H9 (cell line): Measurements from ENCODE around the gene ST8SIA6. TPM values are rescaled to one million over a fixed set of nuclear protein-coding genes. Genes with fewer than 3 reads are reported as not detected.

Experiments used
- DNase-seq: peaks from one replicate; pipeline ENCODE4 v3.0.0-alpha.2; 2017
- H2AFZ ChIP-seq: one replicate; pipeline ENCODE4 v1.6.1; 2013; ENCODE audit warnings: mild to moderate bottlenecking, low read length, control low read depth, moderate library complexity
- H2AK5ac ChIP-seq: 2 replicates; pipeline ENCODE4 v1.6.1; 2013; ENCODE audit warnings: low read length, control low read depth, mixed read lengths; ENCODE audit not compliant: insufficient read length
- H2BK120ac ChIP-seq: one replicate; pipeline ENCODE4 v1.6.1; 2013; ENCODE audit warnings: low read depth, mild to moderate bottlenecking, low read length, control low read depth, inconsistent platforms; ENCODE audit not compliant: poor library complexity, severe bottlenecking
- H2BK12ac ChIP-seq: 2 replicates; pipeline ENCODE4 v1.6.1; 2013; ENCODE audit warnings: low read length, control low read depth, mixed read lengths, low read depth; ENCODE audit not compliant: insufficient read length
- H2BK15ac ChIP-seq: 2 replicates; pipeline ENCODE4 v1.6.1; 2013; ENCODE audit warnings: low read depth, low read length, control low read depth
- H2BK20ac ChIP-seq: one replicate; pipeline ENCODE4 v1.6.1; 2013; ENCODE audit warnings: low read depth, mild to moderate bottlenecking, low read length, control low read depth, inconsistent platforms; ENCODE audit not compliant: poor library complexity, severe bottlenecking
- H2BK5ac ChIP-seq: 2 replicates; pipeline ENCODE4 v1.6.1; 2013; ENCODE audit warnings: low read length, control low read depth, mixed read lengths; ENCODE audit not compliant: insufficient read length
- H3K14ac ChIP-seq: 2 replicates; pipeline ENCODE4 v1.6.1; 2013; ENCODE audit warnings: low read length, control low read depth; ENCODE audit not compliant: insufficient read depth
- H3K18ac ChIP-seq: 2 replicates; pipeline ENCODE4 v1.6.1; 2013; ENCODE audit warnings: low read depth, mild to moderate bottlenecking, mixed read lengths, low read length, control low read depth; ENCODE audit not compliant: insufficient read length
- H3K23ac ChIP-seq: 2 replicates; pipeline ENCODE4 v1.6.1; 2013; ENCODE audit warnings: low read length, control low read depth, mixed read lengths, low read depth; ENCODE audit not compliant: insufficient read length
- H3K23me2 ChIP-seq: 2 replicates; pipeline ENCODE4 v1.6.1; 2013; ENCODE audit warnings: low read depth, mild to moderate bottlenecking, mixed read lengths, low read length, control low read depth; ENCODE audit not compliant: insufficient read length, poor library complexity, severe bottlenecking
- H3K27ac ChIP-seq: 2 replicates; pipeline ENCODE4 v1.5.1; 2013; ENCODE audit warnings: low read length, control low read depth, mixed read lengths, low read depth; ENCODE audit not compliant: insufficient read length
- H3K27me3 ChIP-seq: 2 replicates; pipeline ENCODE4 v1.6.1; 2013; ENCODE audit warnings: low read length, control low read depth, inconsistent platforms; ENCODE audit not compliant: insufficient read depth
- H3K4ac ChIP-seq: 2 replicates; pipeline ENCODE4 v1.6.1; 2013; ENCODE audit warnings: low read depth, mild to moderate bottlenecking, control low read depth, inconsistent platforms, low read length, moderate library complexity
- H3K4me1 ChIP-seq: 2 replicates; pipeline ENCODE4 v1.6.1; 2013; ENCODE audit warnings: low read length, control low read depth, inconsistent platforms; ENCODE audit not compliant: insufficient read depth
- H3K4me2 ChIP-seq: 2 replicates; pipeline ENCODE4 v1.6.1; 2013; ENCODE audit warnings: low read length, control low read depth, mixed read lengths; ENCODE audit not compliant: insufficient read length, insufficient read depth
- H3K56ac ChIP-seq: 2 replicates; pipeline ENCODE4 v1.6.1; 2013; ENCODE audit warnings: low read depth, mild to moderate bottlenecking, mixed read lengths, low read length, control low read depth; ENCODE audit not compliant: insufficient read length
- H3K79me1 ChIP-seq: 2 replicates; pipeline ENCODE4 v1.6.1; 2013; ENCODE audit warnings: low read depth, mild to moderate bottlenecking, moderate library complexity, low read length, control low read depth, inconsistent platforms; ENCODE audit not compliant: insufficient read depth, poor library complexity, severe bottlenecking
- H3K79me2 ChIP-seq: 2 replicates; pipeline ENCODE4 v1.6.1; 2013; ENCODE audit warnings: low read length, control low read depth, inconsistent platforms; ENCODE audit not compliant: insufficient read depth
- H3K9ac ChIP-seq: 2 replicates; pipeline ENCODE4 v1.6.1; 2013; ENCODE audit warnings: low read length, control low read depth, mixed read lengths; ENCODE audit not compliant: insufficient read length; ENCODE audit errors: extremely low read depth
- H3K9me3 ChIP-seq: one replicate; pipeline ENCODE4 v1.6.1; 2013; ENCODE audit warnings: low read depth, low read length, inconsistent platforms; ENCODE audit not compliant: control insufficient read depth
- H3T11ph ChIP-seq: one replicate; pipeline ENCODE4 v1.6.1; 2013; ENCODE audit warnings: mild to moderate bottlenecking, low read length, control low read depth, inconsistent platforms
- H4K20me1 ChIP-seq: one replicate; pipeline ENCODE4 v1.6.1; 2013; ENCODE audit not compliant: control insufficient read depth, insufficient read length, insufficient read depth
- H4K5ac ChIP-seq: 2 replicates; pipeline ENCODE4 v1.6.1; 2013; ENCODE audit warnings: low read depth, mild to moderate bottlenecking, mixed read lengths, low read length, control low read depth; ENCODE audit not compliant: insufficient read length
- H4K8ac ChIP-seq: replicated peaks from 2 replicates; pipeline ENCODE4 v1.6.1; 2013; ENCODE audit warnings: low read length, control low read depth, mixed read lengths, low read depth; ENCODE audit not compliant: insufficient read length
- H4K91ac ChIP-seq: 2 replicates; pipeline ENCODE4 v1.6.1; 2013; ENCODE audit warnings: low read depth, mild to moderate bottlenecking, moderate library complexity, mixed read lengths, low read length, control low read depth; ENCODE audit not compliant: insufficient read length
- H3K27ac Mint-ChIP-seq, 3 experiments: 2 replicates in 2 of 3; 3 replicates in 1 of 3; pipeline ENCODE4 v1.8.0; 2020 to 2021; ENCODE audit warnings: mixed read lengths in 3 of 3, mild to moderate bottlenecking in 1 of 3, moderate library complexity in 1 of 3
- H3K27me3 Mint-ChIP-seq: 2 replicates; pipeline ENCODE4 v1.8.0; 2021; ENCODE audit warnings: low read depth, mild to moderate bottlenecking, moderate library complexity, mixed read lengths
- H3K36me3 Mint-ChIP-seq, 3 experiments: 2 replicates in 2 of 3; 3 replicates in 1 of 3; pipeline ENCODE4 v1.8.0; 2020 to 2021; ENCODE audit warnings: low read depth in 3 of 3, mixed read lengths in 3 of 3; ENCODE audit not compliant: insufficient read depth in 1 of 3
- H3K4me1 Mint-ChIP-seq, 2 experiments: 2 replicates each; pipeline ENCODE4 v1.8.0; 2020; ENCODE audit warnings: mixed read lengths in 2 of 2
- H3K4me3 Mint-ChIP-seq, 2 experiments: 2 replicates in 1 of 2; 3 replicates in 1 of 2; pipeline ENCODE4 v1.8.0; 2020 to 2021; ENCODE audit warnings: mild to moderate bottlenecking in 2 of 2, mixed read lengths in 2 of 2, moderate library complexity in 1 of 2
- H3K9me3 Mint-ChIP-seq, 2 experiments: 2 replicates in 1 of 2; 3 replicates in 1 of 2; pipeline ENCODE4 v1.8.0; 2020; ENCODE audit warnings: mild to moderate bottlenecking in 2 of 2, mixed read lengths in 2 of 2, moderate library complexity in 1 of 2
- CTCF ChIP-seq: fragments of 200-600 bp; sonication (generic); conservative IDR thresholded peaks from 3 replicates; pipeline ENCODE4 v1.8.0; 2021; ENCODE audit warnings: antibody characterized with exemption, mild to moderate bottlenecking
- WGBS: extraction: QIAGEN DNeasy Blood & Tissue Kit; methylation state at CpG from one replicate; pipeline ENCODE4 v1.1.7; 2013; ENCODE audit warnings: missing lambda C conversion rate, low lambda C conversion rate, mixed read lengths; ENCODE audit not compliant: insufficient read length; ENCODE audit errors: extremely low coverage; 5-methylcytosine and 5-hydroxymethylcytosine counted together
- total RNA-seq: library from RNA; stranded (reverse); gene quantifications from 2 replicates; pipeline ENCODE4 v1.2.1, GENCODE V29; 2021

ST8SIA6 gene
- total RNA-seq, 1 experiment from 2014 or later: 0.37 TPM

- no peaks in the 10 kb centered on the region for H3K79me2 ChIP-seq
- H3T11ph ChIP-seq: no peak overlapping the region
- H3K9me3 ChIP-seq: no peaks in the 10 kb centered on the region
- Mint-ChIP-seq H3K27me3 (no peaks in the 10 kb centered on the region; the same call in 1 of the 2 replicates), H3K4me1 (peaks cover 8% of the 10 kb centered on the region in 2 experiments), H3K4me3 (no peak overlapping the region), H3K9me3 (peaks cover 8% of the 10 kb centered on the region in 2 experiments; a peak in 4 of 5 replicates), H3K36me3 (peaks cover 0 to 6% (median 2%) of the 10 kb centered on the region in 3 experiments; a peak in 4 of 7 replicates), H3K27ac (peak overlapping the region in 1 of 3 experiments; percentile 74; a peak in 1 of 7 replicates)
- no peaks in the 10 kb centered on the region for H3K4me1 ChIP-seq
- no peak for TF ChIP-seq CTCF
- H3K27me3 ChIP-seq: no peaks in the 10 kb centered on the region
- H3K56ac ChIP-seq: no peak overlapping the region
- no peak overlapping the region for H2BK12ac ChIP-seq
- no peak overlapping the region for H4K91ac ChIP-seq
- H2BK5ac ChIP-seq: no peak overlapping the region
- peak overlapping the region; percentile 79 for H3K23ac ChIP-seq
- no peak overlapping the region for H3K9ac ChIP-seq
- no peak overlapping the region for H3K14ac ChIP-seq
- no peak for DNase-seq
- H3K18ac ChIP-seq: no peak overlapping the region
- no peaks in the 10 kb centered on the region for H3K79me1 ChIP-seq
- peak overlapping the region; percentile 94 for H2BK20ac ChIP-seq
- H2BK15ac ChIP-seq: no peak overlapping the region
- no peak overlapping the region for H4K5ac ChIP-seq
- H3K4me2 ChIP-seq: no peak overlapping the region
- H4K20me1 ChIP-seq: no peaks in the 10 kb centered on the region
- H3K23me2 ChIP-seq: no peaks in the 10 kb centered on the region
- no CpG with 5 or more reads among the region's 5 CpGs for WGBS
- no peak overlapping the region for H2BK120ac ChIP-seq
- H2AK5ac ChIP-seq: no peak overlapping the region
- no peak overlapping the region for H3K27ac ChIP-seq
- H2AFZ ChIP-seq: no peak overlapping the region
- no peak overlapping the region for H4K8ac ChIP-seq
- no peak overlapping the region for H3K4ac ChIP-seq
Measured at GRCh38 chr10:17474595-17475323, 20.4 kb upstream of the ST8SIA6 start.
